ENCODE results near the gene CNDP1. TPM values are rescaled to one million over a fixed set of nuclear protein-coding genes. Genes with fewer than 3 reads are reported as not detected.
"Not testable (repeated sequence)": the region's sequence is repeated elsewhere in the genome, so short reads cannot be mapped to it uniquely, and the experiment has no call there.

Gene CNDP1
- total RNA-seq, 2 experiments from 2014 or later, result not detected

DNA sequence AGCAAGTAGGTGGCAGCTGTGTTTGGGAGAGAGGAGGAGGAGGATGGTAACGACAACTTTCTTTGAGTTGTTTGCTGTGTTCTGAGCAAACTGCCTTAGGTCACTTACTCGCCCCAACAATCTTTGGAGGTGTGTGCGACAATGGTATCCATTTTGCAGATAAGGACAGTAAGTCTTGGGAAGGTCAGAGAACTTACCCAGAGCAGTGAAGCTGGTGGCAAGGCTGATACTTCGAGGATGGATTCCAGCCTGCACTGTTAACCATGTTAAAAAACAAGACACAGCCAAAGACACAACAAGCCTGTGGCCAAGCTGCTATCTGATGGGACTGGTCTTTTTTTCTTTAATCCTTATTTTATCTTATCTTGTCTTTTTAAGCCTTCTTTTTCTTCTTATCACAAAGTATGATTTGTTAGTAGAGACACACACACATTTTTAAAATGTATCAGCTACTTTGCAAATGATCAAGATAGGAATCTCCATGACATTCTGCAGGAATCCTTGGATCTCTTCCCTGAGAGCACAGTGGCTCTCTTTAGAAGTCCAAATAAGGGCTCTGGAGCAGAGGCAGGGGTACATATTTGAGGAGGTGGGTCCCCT, 27.9 kb downstream of the CNDP1 start:
- peaks cover 5% of the 10 kb centered on the region for H3K36me3 Mint-ChIP-seq
- DNase-seq, result no peak
- CTCF ChIA-PET, result no interaction called here
- POLR2A ChIA-PET, result no interaction called here
- H3K27ac Mint-ChIP-seq, result no peak overlapping the region
- no peaks in the 10 kb centered on the region for H3K4me1 Mint-ChIP-seq (ENCODE audit: low read depth)
- peaks cover 7% of the 10 kb centered on the region for H3K9me3 Mint-ChIP-seq
- intact Hi-C loops (cut with micrococcal nuclease), result no loop called here
- no peak overlapping the region for H3K4me3 Mint-ChIP-seq
- no peaks in the 10 kb centered on the region for H3K27me3 Mint-ChIP-seq

DNA sequence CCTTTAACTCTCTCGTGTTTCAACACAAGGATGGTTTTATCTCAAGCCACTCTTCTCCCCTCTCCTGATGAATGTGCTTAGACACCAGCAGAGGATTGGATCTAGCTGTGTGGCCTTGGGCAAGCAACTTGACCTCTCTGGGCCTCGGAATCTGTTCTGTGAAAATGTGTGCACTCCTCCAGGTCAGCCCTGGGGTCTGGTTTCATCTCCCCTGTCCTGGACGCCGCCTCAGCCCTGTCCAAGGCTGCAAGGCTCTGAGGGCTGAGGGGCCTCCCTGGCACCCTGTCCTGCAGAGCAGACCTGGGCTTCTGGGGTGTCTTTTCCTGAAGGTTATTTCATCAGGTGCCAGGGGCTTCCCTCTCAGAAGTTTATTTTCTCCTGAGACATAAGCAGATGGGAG, 28.5 kb downstream of the CNDP1 start:
- Mint-ChIP-seq H3K9me3 (peaks cover 7% of the 10 kb centered on the region), H3K27me3 (no peaks in the 10 kb centered on the region), H3K4me1 (ENCODE audit: low read depth) (no peaks in the 10 kb centered on the region), H3K4me3 (no peak overlapping the region), H3K36me3 (peaks cover 7% of the 10 kb centered on the region), H3K27ac (no peak overlapping the region)
- intact Hi-C loops (cut with micrococcal nuclease), result no loop called here
- ChIA-PET POLR2A (no interaction called here), CTCF (no interaction called here)
- no peak for DNase-seq

DNA sequence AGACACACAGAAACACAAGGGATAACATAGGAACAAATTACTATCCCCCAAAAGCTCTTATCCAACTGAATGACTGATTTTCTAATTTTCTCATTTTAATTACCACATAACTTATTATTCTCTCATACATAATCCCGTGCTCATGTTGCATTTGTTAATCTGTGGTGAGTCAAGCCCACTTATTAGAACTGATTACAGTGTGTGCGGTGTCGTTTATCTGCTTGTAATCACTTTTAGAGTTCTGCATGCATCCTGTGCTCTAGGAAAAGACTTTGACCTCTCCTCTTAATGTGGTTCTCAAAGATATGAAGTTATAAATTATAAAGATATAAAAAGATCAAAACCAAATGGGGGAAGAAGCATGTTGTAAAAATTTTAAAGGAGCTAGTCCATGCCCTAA, 29.7 kb downstream of the CNDP1 start:
- POLR2A ChIA-PET, result no interaction called here
- peaks cover 7% of the 10 kb centered on the region for H3K36me3 Mint-ChIP-seq
- no peak overlapping the region for H3K27ac Mint-ChIP-seq
- H3K9me3 Mint-ChIP-seq, result peaks cover 7% of the 10 kb centered on the region
- intact Hi-C loops (cut with micrococcal nuclease), result no loop called here
- CTCF ChIA-PET, result interaction anchor here (2.3 kb wide), 1 partner anchor 12 kb away, joined by 11 read pairs; no protein-coding TSS in a partner anchor
- no peak for DNase-seq
- no peaks in the 10 kb centered on the region for H3K4me1 Mint-ChIP-seq (ENCODE audit: low read depth)
- no peak overlapping the region for H3K4me3 Mint-ChIP-seq
- H3K27me3 Mint-ChIP-seq, result peaks cover 12% of the 10 kb centered on the region

DNA sequence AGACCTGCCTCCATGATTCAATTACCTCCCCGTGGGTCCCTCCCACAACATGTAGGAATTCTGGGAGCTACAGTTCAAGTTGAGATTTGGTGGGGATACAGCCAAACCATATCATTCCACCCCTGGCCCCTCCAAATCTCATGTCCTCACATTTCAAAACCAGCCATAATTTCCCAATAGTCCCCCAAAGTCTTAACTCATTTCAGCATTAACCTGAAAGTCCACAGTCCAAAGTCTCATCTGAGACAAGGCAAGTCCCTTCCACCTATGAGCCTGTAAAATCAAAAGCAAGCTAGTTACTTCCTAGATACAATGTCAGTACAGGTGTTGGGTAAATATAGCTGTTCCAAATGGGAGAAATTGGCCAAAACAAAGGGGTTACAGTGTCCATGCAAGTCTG, 30.9 kb downstream of the CNDP1 start:
- H3K27ac Mint-ChIP-seq; H3K36me3 Mint-ChIP-seq; intact Hi-C loops (cut with micrococcal nuclease); H3K4me1 Mint-ChIP-seq (ENCODE audit: low read depth); DNase-seq; H3K4me3 Mint-ChIP-seq; H3K9me3 Mint-ChIP-seq; POLR2A ChIA-PET: not testable (repeated sequence)
- H3K27me3 Mint-ChIP-seq, result peaks cover 18% of the 10 kb centered on the region
- CTCF ChIA-PET, result interaction anchor here (2.3 kb wide), 1 partner anchor 14 kb away, joined by 11 read pairs; no protein-coding TSS in a partner anchor

DNA sequence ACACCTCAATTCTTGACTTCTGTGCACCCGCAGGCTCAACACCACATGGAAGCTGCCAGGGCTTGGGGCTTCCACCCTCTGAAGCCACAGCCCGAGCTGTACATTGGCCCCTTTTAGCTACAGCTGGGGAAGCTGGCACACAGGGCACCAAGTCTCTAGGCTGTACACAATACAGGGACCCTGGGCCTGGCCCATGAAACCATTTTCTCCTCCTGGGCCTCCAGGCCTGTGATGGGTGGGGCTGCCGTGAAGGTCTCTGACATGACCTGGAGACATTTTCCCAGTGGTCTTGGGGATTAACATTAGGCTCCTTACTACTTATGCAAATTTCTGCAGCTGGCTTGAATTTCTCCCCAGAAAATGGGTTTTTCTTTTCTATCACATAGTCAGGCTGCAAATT, 31.7 kb downstream of the CNDP1 start:
- H3K36me3 Mint-ChIP-seq; H3K4me1 Mint-ChIP-seq (ENCODE audit: low read depth); H3K27ac Mint-ChIP-seq; DNase-seq; H3K9me3 Mint-ChIP-seq; POLR2A ChIA-PET; intact Hi-C loops (cut with micrococcal nuclease); H3K4me3 Mint-ChIP-seq: not testable (repeated sequence)
- peaks cover 24% of the 10 kb centered on the region for H3K27me3 Mint-ChIP-seq
- CTCF ChIA-PET, result interaction anchor here (2.3 kb wide), 1 partner anchor 14 kb away, joined by 11 read pairs; no protein-coding TSS in a partner anchor

DNA sequence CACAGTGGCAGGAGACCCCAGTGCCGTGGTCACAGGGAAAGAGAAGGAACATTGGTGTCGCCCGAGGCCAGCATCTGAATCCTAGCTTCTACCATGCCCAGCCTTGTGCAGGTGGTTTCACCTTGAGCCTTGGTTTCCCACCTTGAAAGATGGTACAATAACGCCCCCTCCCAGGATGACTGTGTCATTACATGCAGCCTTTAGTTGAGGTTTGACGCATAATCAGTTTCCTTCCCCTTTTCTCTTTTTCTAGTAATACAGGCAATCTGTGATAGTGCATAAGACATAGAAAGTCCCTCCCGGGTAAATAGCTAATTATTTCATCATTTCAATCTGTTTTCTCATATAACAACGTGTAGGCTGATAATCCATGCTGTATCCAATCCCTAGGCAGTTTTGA, 33.5 kb downstream of the CNDP1 start:
- peaks cover 24% of the 10 kb centered on the region for H3K27me3 Mint-ChIP-seq
- H3K27ac Mint-ChIP-seq, result no peak overlapping the region
- POLR2A ChIA-PET, result no interaction called here
- no peak for DNase-seq
- H3K9me3 Mint-ChIP-seq, result peaks cover 7% of the 10 kb centered on the region
- H3K4me3 Mint-ChIP-seq, result no peak overlapping the region
- peaks cover 7% of the 10 kb centered on the region for H3K36me3 Mint-ChIP-seq
- CTCF ChIA-PET, result interaction anchor here (1.5 kb wide), 1 partner anchor 16 kb away, joined by 5 read pairs; no protein-coding TSS in a partner anchor
- intact Hi-C loops (cut with micrococcal nuclease), result no loop called here
- no peaks in the 10 kb centered on the region for H3K4me1 Mint-ChIP-seq (ENCODE audit: low read depth)

DNA sequence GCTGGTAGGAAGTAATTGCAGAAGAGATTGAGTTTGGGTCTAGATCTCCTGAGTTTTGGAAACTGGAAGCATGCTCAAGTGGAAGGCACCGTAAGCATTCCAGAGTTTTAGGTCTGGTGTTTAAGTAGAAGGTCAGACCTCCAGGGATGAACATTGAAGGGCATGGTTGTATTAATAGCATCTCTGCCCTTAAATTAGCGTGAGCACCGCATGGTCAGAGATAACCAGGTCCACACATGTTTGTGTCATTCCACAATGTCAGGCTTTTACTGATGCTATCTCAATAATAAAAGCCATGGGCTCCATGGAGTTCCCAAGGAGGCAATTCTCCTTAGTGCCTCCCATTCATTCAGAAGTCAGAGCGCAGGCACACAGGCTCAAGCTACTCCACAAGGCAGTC, 35.1 kb downstream of the CNDP1 start:
- peaks cover 24% of the 10 kb centered on the region for H3K27me3 Mint-ChIP-seq
- CTCF ChIA-PET, result no interaction called here
- intact Hi-C loops (cut with micrococcal nuclease), result no loop called here
- peaks cover 7% of the 10 kb centered on the region for H3K36me3 Mint-ChIP-seq
- DNase-seq, result no peak
- H3K9me3 Mint-ChIP-seq, result peaks cover 7% of the 10 kb centered on the region
- POLR2A ChIA-PET, result no interaction called here
- H3K27ac Mint-ChIP-seq, result no peak overlapping the region
- H3K4me1 Mint-ChIP-seq (ENCODE audit: low read depth), result peaks cover 1% of the 10 kb centered on the region
- H3K4me3 Mint-ChIP-seq, result no peak overlapping the region

DNA sequence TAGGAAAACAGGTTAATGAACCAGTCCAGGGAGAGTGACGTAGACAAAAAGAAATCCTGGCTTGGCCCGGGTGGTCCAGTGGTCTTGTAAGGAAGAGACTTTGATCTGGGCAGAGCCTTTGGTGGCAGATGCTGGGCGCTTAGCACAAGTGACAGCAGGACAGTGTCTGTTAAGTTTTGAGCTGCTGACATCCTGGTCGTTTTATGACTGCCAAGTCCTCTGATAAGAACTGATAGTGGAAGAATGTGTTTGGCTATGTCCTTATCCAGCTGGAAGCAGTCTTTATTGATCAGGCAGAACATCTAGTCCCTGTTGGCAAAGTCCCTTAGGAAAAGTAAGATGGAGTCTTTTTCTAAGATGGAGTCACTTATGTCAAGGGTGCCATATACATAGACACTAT, 36.0 kb downstream of the CNDP1 start:
- POLR2A ChIA-PET, result no interaction called here

DNA sequence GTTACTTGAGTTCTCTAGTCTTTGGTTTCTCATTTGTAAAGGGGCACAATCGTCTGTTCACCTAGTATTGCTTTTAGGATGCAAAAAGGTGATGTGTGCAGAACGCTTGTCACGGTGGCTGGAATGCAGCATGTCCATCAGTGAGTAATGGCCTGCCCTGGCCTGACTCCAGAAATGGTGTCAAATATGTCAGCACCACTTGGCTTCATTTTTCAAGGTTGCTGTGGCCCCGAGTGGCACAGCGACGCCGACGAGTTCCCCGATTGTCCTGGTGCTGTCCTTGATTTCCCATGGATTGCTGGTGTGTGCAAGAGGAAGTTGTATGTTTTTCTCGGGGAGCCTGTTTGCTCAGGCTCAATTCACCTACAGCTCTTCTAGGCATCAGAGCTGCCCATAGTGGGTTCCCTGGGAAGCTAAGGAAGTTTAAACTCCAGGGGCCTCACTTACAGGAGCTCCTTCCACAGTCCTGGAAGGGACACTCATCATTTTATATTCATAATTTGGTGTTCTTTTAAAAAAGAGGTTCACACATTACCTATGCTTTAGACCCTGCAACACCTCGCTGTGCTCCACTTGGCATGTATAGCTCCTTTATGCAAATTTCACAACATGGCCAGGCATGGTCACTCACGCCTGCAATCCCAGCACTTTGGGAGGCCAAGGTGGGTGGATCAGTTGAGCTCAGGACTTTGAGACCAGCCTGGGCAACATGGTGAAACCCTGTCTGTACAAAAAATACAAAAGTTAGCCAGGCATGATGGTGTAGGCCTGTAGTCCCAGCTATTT, 37.8 kb downstream of the CNDP1 start:
- no peak for DNase-seq
- Mint-ChIP-seq H3K4me3 (no peak overlapping the region), H3K27me3 (peaks cover 24% of the 10 kb centered on the region), H3K4me1 (ENCODE audit: low read depth) (peaks cover 5% of the 10 kb centered on the region), H3K36me3 (peaks cover 3% of the 10 kb centered on the region), H3K9me3 (no peaks in the 10 kb centered on the region), H3K27ac (no peak overlapping the region)
- CTCF ChIA-PET, result no interaction called here
- POLR2A ChIA-PET, result no interaction called here
- intact Hi-C loops (cut with micrococcal nuclease), result no loop called here

More for the DNA sequence above, 36.0 kb downstream of the CNDP1 start:
- CTCF ChIA-PET, result interaction anchor here (1.6 kb wide), 1 partner anchor 18 kb away, joined by 5 read pairs; no protein-coding TSS in a partner anchor
- intact Hi-C loops (cut with micrococcal nuclease), result no loop called here
- H3K4me3 Mint-ChIP-seq, result no peak overlapping the region
- peaks cover 24% of the 10 kb centered on the region for H3K27me3 Mint-ChIP-seq
- peaks cover 5% of the 10 kb centered on the region for H3K4me1 Mint-ChIP-seq (ENCODE audit: low read depth)
- peaks cover 7% of the 10 kb centered on the region for H3K36me3 Mint-ChIP-seq
- no peak overlapping the region for H3K27ac Mint-ChIP-seq
- no peak for DNase-seq
- H3K9me3 Mint-ChIP-seq, result peaks cover 7% of the 10 kb centered on the region

DNA sequence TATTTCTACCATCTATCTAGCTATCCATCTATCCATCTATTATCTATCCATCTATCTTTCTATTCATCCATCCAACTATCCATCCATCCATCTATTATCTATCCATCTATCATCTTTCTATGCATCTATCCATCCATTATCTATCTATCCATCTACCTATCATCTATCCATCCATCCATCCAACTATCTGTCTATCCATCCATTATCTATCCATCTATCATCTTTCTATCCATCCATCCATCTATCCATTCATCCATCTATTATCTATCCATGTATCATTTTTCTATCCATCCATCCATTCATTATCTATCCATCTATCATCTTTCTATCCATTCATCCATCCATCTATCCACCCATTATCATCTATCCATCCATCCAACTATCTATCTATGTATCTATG, 38.8 kb downstream of the CNDP1 start:
- CTCF ChIA-PET, result no interaction called here
- Mint-ChIP-seq H3K4me1 (ENCODE audit: low read depth) (peaks cover 5% of the 10 kb centered on the region), H3K27ac (no peak overlapping the region), H3K4me3 (no peak overlapping the region), H3K36me3 (no peaks in the 10 kb centered on the region), H3K9me3 (no peaks in the 10 kb centered on the region), H3K27me3 (peaks cover 23% of the 10 kb centered on the region)
- intact Hi-C loops (cut with micrococcal nuclease), result no loop called here
- POLR2A ChIA-PET, result no interaction called here
- DNase-seq, result no peak

DNA sequence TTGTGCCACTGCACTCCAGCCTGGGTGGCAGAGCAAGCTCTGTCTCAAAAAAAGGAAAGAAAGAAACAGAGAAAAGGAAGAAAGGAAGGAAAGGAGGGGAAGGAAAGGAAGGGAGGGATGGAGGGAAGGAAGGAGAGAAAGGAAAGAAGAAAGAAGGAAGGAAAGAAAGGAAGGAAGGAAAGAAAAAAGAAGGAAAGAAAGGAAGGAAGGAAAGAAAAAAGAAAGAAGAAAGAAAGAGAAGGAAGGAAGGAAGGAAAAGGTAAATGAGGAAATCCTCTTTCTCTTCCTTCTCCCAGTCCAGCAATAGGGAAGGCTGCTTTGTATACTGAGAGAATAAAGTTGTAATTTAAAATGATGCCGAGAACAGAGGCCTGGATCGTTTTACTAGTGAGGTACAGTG, 40.6 kb downstream of the CNDP1 start:
- peaks cover 5% of the 10 kb centered on the region for H3K4me1 Mint-ChIP-seq (ENCODE audit: low read depth)
- CTCF ChIA-PET, result interaction anchor here (0.7 kb wide), 1 partner anchor 653 kb away, joined by 3 read pairs; no protein-coding TSS in a partner anchor
- no peak overlapping the region for H3K27ac Mint-ChIP-seq
- H3K9me3 Mint-ChIP-seq, result no peaks in the 10 kb centered on the region
- H3K27me3 Mint-ChIP-seq, result peaks cover 16% of the 10 kb centered on the region
- no peaks in the 10 kb centered on the region for H3K36me3 Mint-ChIP-seq
- intact Hi-C loops (cut with micrococcal nuclease), result no loop called here
- DNase-seq, result no peak
- POLR2A ChIA-PET, result no interaction called here
- no peak overlapping the region for H3K4me3 Mint-ChIP-seq

DNA sequence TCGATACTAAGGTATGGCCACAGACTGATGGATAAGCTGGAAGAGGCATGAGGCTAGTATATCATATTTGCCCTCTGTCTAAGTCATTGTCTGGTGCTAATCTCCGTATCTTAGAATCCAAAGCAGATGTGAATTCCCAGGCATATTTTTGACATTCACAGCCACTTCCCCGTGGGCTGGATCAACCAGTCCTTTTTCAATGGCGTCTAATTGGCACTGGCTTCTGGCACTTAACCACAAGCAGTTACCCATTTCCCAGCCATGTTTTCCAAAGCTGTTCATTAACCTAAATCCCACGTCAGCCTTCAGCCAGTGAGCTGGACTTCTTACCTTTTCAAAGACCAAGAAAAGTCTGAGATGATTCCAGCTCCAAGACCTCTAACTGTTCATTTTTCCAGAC, 42.7 kb downstream of the CNDP1 start:
- CTCF ChIA-PET, result interaction anchor here (0.6 kb wide), 1 partner anchor 19 kb away, joined by 3 read pairs; no protein-coding TSS in a partner anchor
- POLR2A ChIA-PET, result no interaction called here
- DNase-seq, result no peak
- H3K27ac Mint-ChIP-seq, result no peak overlapping the region
- intact Hi-C loops (cut with micrococcal nuclease), result no loop called here
- H3K4me3 Mint-ChIP-seq, result no peak overlapping the region
- no peaks in the 10 kb centered on the region for H3K9me3 Mint-ChIP-seq
- peaks cover 5% of the 10 kb centered on the region for H3K4me1 Mint-ChIP-seq (ENCODE audit: low read depth)
- H3K27me3 Mint-ChIP-seq, result peaks cover 16% of the 10 kb centered on the region
- no peaks in the 10 kb centered on the region for H3K36me3 Mint-ChIP-seq
